Measurements from ENCODE around the gene PIM2.

PIM2 gene

DNA sequence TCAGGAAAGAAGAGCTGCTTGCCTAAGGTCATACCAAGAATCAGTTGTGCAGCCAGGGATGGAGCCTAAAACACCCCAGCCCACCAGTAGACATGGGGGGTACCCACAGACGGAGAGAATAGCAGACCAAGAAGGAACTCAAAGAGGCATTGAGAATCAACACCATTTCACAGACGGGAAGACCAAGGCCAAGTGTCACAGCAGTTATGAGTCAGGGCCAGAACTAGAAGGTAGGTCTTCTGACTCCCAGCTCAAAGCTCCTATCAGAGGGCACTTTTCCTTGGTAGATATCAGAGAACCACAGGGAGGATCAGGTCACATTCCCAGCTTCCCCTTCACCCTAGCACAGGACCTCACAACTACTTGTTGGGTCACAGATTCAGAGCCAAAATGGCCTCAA, 24.1 kb upstream of the PIM2 start:
- no peak for TF ChIP-seq CTCF (IDR thresholded peaks at IDR 0.05; ENCODE audit: low read depth, low read length, missing control alignments)
- no peak for DNase-seq (ENCODE audit: extremely low read depth, low read depth)
- no peak overlapping the region for H3K4me3 ChIP-seq (replicated peaks; ENCODE audit: low read depth, low read length)

GRCh38 chrX:48940404-48940955, 21.7 kb upstream of the PIM2 start:
- no peak for DNase-seq (ENCODE audit: extremely low read depth, low read depth)
- TF ChIP-seq CTCF (IDR thresholded peaks at IDR 0.05; ENCODE audit: low read depth, low read length, missing control alignments), result no peak
- no peak overlapping the region for H3K4me3 ChIP-seq (replicated peaks; ENCODE audit: low read depth, low read length)

- no peak overlapping the region for H3K4me3 ChIP-seq (replicated peaks; ENCODE audit: low read depth, low read length)
- no peak for TF ChIP-seq CTCF (IDR thresholded peaks at IDR 0.05; ENCODE audit: low read depth, low read length, missing control alignments)
- no peak for DNase-seq (ENCODE audit: extremely low read depth, low read depth)
Observed at GRCh38 chrX:48939524-48940228, 20.9 kb upstream of the PIM2 start.

GRCh38 chrX:48938721-48939425, 20.0 kb upstream of the PIM2 start:
- no peak for TF ChIP-seq CTCF (IDR thresholded peaks at IDR 0.05; ENCODE audit: low read depth, low read length, missing control alignments)
- DNase-seq (ENCODE audit: extremely low read depth, low read depth), result no peak
- H3K4me3 ChIP-seq (replicated peaks; ENCODE audit: low read depth, low read length), result no peak overlapping the region

DNA sequence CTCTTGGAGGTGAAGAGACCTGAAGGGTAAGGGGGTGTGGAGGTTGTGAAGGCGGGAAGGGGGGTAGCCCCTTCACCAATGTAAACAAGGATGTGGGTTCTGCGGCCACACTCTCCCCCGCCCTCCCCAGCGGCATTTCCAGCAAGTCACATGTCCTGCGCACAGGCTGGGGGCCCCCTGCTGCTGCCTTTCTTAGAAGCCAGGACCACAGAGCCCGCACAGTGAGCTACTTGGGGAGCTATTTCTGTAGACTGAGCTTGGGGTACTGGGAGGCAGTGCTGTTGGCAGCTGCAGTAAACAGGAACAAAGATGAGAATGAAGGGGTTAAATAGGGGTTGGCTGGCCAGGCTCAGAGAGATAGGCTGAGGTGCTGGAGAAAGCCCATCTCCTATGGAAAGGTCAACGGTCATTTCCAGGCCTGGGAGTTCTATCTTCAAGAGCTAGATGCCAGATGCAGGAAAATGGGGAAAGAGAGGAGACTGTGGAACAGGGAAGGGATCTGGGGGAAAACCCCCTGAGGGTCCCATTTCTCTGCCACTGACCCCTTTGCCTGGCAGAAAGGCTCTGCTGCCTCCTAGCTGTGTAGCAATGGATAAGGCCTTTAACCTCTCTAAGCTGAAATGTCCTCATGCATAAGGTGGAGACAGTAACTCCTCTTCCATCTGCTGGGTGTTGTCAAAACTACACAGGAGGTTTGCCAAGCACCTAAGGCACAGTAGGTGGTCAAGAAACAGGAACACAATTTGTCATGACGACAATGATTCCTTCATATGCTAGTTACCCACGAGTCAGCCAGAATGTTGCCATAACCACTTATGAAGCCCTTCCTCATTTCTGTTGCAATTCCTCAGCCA, 18.5 kb upstream of the PIM2 start:
- no peak overlapping the region for H3K4me3 ChIP-seq (replicated peaks; ENCODE audit: low read depth, low read length)
- no peak for DNase-seq (ENCODE audit: extremely low read depth, low read depth)
- no peak for TF ChIP-seq CTCF (IDR thresholded peaks at IDR 0.05; ENCODE audit: low read depth, low read length, missing control alignments)

- H3K4me3 ChIP-seq (replicated peaks; ENCODE audit: low read depth, low read length), result no peak overlapping the region
- no peak for DNase-seq (ENCODE audit: extremely low read depth, low read depth)
- no peak for TF ChIP-seq CTCF (IDR thresholded peaks at IDR 0.05; ENCODE audit: low read depth, low read length, missing control alignments)
Observed at GRCh38 chrX:48936429-48937053, 17.7 kb upstream of the PIM2 start.
